NK-92 (cell line): ENCODE measurements around the gene UVRAG.

Source experiments
- DNase-seq: peaks from one replicate; lab custom pipeline; 2025; ENCODE audit not compliant: unreplicated experiment; lab: John Stamatoyannopoulos, UW

Gene UVRAG

GRCh38 chr11:75802913-75803820 is 11.8 kb upstream of the UVRAG start:
- no peak for DNase-seq

DNA sequence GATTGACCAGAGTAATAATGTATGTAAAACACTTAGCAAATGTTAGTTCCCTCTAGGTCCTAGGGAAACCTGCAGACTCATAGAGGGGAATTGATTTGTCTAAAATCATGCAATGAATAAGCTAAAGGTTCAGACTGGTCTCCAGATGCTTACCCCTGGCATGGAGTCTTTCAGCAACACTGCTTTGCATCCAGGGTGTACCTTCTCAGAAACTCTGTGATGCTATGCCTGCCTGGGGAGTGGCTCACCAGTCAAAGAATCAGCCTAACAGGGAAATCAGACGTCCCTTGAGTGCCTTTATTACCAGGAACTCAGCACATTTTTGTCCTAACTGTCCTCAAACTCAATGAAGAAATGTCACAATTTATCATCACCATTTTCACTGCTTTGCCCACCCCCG is 5.9 kb upstream of the UVRAG start:
- DNase-seq = no peak

DNA sequence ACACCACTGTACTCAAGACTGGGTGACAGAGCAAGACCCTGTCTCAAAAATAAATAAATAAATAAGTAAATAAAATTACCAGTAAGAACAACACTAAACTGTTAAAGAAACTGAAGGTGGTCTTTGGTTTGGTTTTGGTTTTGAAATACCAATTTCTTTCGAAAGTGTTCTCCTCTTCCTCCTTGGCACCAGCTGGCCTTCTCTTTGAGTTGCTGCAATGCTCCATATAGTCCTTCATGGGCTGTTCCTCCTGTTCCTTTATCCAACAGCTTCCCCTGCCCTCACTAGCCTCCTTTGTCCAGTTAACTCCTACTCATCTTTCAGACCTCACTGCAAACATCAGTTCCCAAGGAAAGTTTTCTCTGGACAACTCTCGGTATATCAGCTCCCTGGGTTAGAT is 5.0 kb upstream of the UVRAG start:
- no peak for DNase-seq

- DNase-seq = no peak
These were observed 4.2 kb upstream of the UVRAG start for GRCh38 chr11:75810637-75811390.

DNA sequence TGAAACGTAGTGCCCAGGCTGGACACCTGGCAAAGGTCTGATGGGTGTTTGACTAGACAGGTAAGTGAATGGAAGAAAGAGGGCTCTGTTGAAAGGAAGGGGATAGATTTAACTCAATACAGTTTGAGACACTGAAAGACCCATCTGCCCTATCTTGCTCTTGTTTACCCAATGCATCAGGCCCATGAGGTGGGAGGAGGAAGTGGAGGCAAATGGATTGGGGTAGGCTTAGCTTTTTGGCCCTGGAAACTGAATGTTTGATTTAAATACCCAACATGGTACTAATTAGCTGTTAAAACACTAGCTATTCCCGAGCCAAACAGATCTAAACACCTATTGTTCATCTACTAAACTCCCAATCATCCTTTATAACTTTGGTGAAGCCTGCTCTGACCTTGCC is 3.5 kb upstream of the UVRAG start:
- DNase-seq = no peak

- no peak for DNase-seq
These were observed 2.4 kb upstream of the UVRAG start for GRCh38 chr11:75812542-75813040.

DNA sequence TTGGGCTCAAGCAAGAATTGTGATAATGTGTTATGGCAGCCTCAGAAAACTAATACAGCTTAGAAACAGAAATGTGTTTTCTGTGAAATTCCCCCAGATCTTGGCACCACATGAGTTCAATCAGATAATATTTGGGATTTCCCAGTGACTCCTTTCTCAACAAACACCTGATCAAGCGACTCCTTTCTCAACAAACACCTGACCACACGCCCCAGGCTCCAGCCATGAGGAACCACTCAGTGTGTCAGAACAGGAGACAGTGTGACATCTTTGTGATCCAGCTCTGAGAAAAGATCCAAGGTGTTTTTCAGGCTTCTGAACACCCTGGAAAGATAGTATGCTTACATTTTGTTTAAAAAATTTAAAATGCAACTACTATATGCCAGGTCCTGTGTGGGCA is 1.9 kb upstream of the UVRAG start:
- no peak for DNase-seq

DNA sequence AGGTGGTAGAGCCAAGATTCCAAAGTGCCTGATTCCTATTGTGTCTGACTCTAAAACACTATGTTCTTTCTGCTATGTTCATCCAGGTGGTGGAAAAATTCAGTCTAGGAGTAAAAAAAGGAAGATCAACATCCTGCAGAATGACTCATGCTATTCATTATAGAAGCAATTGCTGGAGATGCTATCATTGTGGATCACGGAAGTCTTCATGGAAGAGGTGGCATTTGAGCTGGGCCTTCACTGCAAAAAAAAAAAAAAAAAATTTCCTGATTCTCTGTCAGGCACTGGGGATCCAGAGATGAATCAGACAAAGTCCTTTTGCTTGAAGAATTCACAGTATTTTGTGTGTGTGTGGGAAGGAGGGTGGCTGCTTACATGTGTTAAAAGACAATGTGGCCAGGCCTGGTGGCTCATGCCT is 1.4 kb upstream of the UVRAG start:
- DNase-seq = no peak

DNA sequence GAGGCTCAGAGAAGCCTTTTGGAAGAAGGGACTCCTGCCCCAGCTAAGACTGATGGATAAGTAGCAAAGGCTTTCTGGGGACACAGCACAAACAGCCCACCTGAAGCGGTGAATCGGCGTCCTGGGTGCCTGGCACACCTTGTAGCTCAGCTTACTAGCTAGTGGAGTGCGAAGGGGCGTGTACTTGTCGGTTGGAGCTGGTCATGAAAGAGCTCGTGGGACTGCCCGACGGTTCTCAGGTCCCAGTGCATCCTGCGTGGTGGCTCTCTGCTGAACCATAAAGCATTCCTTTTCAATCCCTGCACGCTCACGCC is 690 bp upstream of the UVRAG start:
- DNase-seq = no peak

GRCh38 chr11:75815345-75816168 is 547 bp downstream of the UVRAG start:
- DNase-seq = no peak

GRCh38 chr11:75816561-75817239 is 1.7 kb downstream of the UVRAG start:
- no peak for DNase-seq

- DNase-seq = no peak
These were observed 5.6 kb downstream of the UVRAG start for GRCh38 chr11:75820645-75821044.

GRCh38 chr11:75821202-75821601 is 6.2 kb downstream of the UVRAG start:
- DNase-seq = no peak

DNA sequence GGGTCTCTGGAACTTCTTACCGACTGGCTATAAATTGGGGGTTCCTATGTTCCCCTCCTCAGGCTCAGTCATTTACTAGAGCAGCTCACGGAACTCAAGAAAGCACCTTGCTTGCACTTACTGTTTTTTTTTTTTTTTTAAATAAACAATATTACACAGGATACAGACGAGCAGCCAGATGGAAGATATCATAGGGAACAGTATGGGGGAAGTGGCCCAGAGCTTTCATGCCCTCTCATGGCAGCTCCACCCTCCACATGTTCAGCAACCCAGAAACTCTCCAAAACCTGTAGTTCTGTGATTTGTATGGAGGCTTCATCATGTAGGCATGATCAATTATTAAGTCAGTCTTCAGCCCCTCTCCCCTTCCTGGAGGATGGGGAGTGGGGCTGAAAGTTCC is 7.5 kb downstream of the UVRAG start:
- DNase-seq = no peak

GRCh38 chr11:75823415-75823814 is 8.4 kb downstream of the UVRAG start:
- DNase-seq = no peak

- no peak for DNase-seq
These were observed 8.9 kb downstream of the UVRAG start for GRCh38 chr11:75823946-75824345.

GRCh38 chr11:75826461-75827230 is 11.6 kb downstream of the UVRAG start:
- no peak for DNase-seq

GRCh38 chr11:75827562-75827961 is 12.6 kb downstream of the UVRAG start:
- no peak for DNase-seq

DNA sequence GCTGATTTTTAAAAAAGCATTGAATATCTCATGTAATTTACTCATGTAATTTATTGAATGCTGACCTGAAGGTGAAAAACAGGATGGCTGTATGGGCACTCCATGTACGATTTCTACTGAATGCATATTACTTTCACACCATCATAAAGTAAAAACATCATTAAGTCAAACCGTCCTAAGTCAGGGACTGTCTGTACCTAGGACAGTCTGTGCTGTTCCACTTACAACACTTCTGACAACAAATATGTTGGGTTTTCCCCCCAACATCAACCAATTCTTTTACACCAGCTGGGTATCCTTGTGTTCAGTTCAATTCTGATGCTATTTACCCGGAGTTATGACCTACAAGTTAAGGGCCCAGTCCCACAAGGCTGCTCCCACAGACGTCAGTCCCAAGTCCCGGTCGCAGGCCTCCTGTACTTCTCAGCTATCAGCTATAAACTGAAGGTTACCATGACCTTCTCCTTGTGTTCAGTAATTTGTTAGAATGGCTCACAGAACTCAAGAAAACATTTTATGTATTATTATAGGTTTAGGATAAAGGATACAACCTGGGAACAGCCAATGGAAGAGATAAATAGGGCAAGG is 17.0 kb downstream of the UVRAG start:
- DNase-seq = no peak

DNA sequence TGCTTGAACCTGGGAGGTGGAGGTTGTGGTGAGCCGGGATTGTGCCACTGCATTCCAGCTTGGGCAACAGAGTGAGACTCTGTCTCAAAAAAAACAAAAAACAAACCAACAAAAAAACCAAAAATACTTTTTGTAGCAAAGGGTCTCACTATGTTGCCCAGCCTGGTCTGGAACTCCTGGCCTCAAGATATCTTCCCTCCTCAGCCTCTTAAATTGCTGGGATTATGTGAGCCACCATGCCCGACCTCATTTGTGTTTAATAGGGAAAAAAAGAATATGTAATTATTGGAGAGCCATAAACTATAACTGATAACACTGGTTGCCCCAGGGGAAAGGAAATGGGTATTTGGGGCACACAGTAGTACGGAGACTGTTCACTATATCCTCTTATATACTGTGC is 19.7 kb downstream of the UVRAG start:
- DNase-seq = no peak
